Fibroblast of skin of right quadriceps (primary cell): ENCODE measurements around the gene MTPN.

Experiments
- DNase-seq: peaks from one replicate; pipeline ENCODE4 v3.0.0-alpha.2; 2013

MTPN gene

GRCh38 chr7:135956393-135956792 lies 20.8 kb downstream of the MTPN start:
- no peak for DNase-seq

GRCh38 chr7:135950972-135951371 lies 26.2 kb downstream of the MTPN start:
- no peak for DNase-seq

GRCh38 chr7:135950429-135950828 lies 26.7 kb downstream of the MTPN start:
- no peak for DNase-seq

DNA sequence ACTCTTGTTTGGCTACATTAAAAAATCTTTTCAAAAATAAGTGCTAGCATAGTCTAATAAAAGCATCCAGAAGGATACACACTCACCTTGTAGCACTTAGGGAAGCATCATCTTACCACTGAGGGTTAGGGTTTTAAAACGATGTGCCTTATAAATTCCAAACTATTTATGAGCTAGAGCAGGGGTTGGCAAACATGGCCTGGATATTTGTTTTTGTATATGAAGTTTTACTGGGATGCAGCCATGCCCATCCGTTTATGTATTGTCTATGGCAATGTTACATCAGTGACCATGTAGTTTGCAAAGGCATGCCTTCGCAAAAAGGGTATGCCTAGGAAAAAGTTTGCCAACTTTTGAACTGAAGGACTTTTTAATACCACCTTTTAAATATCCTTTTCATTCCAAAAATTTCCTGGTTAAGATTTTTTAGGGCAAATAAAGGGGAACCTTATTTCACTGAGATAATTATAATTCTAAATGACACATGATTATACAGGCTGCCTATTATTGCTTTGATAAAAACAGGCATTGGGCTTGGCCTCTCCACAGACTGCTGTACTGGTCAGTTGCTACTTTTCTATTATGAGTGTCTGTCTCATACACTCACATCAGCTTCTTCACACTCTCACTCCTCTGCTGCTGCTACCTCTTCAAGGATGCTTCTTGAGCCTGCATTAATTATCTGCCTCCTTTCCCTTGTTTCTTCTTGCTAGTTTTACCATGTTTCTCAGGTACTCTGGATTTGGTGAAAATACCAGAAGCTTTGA lies 30.7 kb downstream of the MTPN start:
- DNase-seq, result no peak

- DNase-seq, result no peak
These were observed 32.4 kb downstream of the MTPN start for GRCh38 chr7:135944753-135945152.

- DNase-seq, result peak; percentile 31
These were observed 33.9 kb downstream of the MTPN start for GRCh38 chr7:135943134-135943879.

GRCh38 chr7:135942614-135943013 lies 34.5 kb downstream of the MTPN start:
- DNase-seq, result no peak

GRCh38 chr7:135940077-135941075 lies 36.8 kb downstream of the MTPN start:
- DNase-seq, result no peak

DNA sequence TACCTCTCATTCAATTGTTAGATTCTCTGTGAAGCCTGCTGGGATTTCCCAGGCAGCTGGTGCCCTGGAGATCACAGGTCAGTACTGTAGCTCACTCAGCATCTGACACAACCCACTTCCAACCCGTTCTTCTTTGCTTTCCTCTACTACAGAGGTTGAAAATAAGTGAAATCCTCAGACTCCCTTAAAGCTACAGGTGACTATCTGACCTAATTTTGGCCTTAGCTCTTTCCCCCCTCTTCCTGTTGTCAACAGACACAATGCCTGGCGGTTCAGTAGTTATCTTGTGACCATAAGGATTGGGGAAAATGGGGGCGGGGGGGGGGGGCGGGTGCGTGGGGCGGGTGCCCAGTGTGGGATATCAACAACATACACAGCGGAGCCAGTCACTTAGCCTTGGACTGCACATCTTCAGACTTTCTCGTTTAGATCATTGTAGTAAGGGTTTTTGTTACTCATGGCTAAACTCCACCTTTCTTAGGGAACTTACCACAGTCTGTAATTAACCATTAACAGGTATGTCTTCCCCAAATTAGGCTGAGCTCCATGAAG lies 37.8 kb downstream of the MTPN start:
- no peak for DNase-seq

- DNase-seq, result no peak
These were observed 38.6 kb downstream of the MTPN start for GRCh38 chr7:135938563-135938962.

- no peak for DNase-seq
These were observed 39.1 kb downstream of the MTPN start for GRCh38 chr7:135938086-135938485.

DNA sequence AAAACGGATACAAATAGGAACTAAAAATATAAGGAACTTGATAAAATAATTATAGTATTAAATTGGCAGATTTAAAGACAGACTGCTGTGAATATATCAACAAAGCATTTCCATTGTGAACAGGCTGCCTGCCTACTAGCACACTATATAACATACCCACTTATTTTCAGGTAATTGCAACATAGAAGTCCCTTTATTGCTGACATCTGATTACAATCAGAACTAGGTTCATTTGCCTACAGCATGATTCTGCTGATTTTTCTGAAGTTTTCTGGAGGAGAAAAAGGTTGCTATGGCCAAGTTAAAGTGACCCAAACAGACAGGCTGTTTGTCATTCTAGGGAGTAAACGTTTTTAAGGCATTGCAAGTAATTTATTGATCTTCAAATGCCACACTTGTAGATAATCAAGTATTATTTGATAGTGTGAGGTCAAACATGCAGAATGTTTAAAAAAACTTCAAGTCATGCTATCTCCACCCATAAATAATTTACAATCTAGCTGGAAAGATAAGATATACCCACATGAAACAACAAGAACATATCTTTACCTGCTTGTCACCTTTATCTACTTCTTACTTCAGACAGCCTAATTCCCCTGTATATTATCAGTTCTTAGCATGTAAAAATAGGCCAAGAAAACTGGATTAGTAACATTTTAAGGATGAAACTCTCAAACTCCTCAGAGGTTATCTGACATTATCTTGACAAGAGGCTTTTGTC lies 40.5 kb downstream of the MTPN start:
- no peak for DNase-seq

- no peak for DNase-seq
These were observed 42.5 kb downstream of the MTPN start for GRCh38 chr7:135934651-135935050.

GRCh38 chr7:135933509-135934188 lies 43.5 kb downstream of the MTPN start:
- no peak for DNase-seq

GRCh38 chr7:135932131-135932530 lies 45.0 kb downstream of the MTPN start:
- no peak for DNase-seq

- DNase-seq, result peak; percentile 74
These were observed 46.3 kb downstream of the MTPN start for GRCh38 chr7:135930565-135931461.

DNA sequence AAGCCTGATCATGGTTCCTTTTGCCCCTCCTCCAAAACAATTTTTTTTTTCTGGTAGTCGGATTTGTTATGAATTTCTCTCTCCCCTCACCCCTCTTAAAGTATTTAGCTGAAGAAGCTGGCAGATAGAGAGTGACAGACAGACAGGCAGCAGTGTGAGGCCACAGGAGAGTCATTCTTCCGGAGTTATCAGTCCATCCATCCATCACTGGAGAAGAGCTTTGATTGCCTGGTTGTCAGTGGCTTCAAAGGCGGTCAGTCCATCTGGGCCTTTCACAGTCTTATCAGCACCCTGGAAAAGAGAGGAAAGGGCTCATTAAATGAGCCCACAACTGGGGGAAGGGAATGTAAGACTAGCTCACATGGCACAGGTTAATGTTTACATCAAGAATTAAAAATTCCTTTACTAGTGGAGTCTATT lies 47.4 kb downstream of the MTPN start:
- no peak for DNase-seq

- DNase-seq, result no peak
These were observed 47.9 kb downstream of the MTPN start for GRCh38 chr7:135929249-135929648.

GRCh38 chr7:135928136-135928535 lies 49.0 kb downstream of the MTPN start:
- DNase-seq, result no peak

DNA sequence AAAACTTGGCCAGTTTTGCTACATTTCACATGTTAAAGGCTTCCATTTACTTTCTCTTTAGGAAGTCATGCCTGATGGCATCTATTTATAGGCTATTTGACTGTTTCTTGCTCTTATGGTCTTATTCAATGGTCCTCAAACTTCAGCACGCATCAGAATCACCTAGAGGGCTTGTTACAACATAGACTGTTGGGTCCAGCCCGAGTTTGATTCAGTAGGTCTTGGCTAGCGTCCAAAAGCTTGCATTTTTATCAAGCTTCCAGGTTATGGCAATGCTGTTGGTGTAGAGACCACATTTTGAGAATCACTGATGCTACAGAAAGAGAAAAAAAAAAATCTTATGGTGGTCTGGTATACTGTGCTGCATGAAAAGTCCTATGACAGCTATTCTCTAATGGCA lies 51.9 kb downstream of the MTPN start:
- peak; percentile 15 for DNase-seq
